NCI-H2196 (cell line): Measurements from ENCODE around the gene CYB5A.

Experiments used
- DNase-seq: peaks from one replicate; lab custom pipeline; 2025; ENCODE audit not compliant: unreplicated experiment; lab: John Stamatoyannopoulos, UW

CYB5A gene

DNA sequence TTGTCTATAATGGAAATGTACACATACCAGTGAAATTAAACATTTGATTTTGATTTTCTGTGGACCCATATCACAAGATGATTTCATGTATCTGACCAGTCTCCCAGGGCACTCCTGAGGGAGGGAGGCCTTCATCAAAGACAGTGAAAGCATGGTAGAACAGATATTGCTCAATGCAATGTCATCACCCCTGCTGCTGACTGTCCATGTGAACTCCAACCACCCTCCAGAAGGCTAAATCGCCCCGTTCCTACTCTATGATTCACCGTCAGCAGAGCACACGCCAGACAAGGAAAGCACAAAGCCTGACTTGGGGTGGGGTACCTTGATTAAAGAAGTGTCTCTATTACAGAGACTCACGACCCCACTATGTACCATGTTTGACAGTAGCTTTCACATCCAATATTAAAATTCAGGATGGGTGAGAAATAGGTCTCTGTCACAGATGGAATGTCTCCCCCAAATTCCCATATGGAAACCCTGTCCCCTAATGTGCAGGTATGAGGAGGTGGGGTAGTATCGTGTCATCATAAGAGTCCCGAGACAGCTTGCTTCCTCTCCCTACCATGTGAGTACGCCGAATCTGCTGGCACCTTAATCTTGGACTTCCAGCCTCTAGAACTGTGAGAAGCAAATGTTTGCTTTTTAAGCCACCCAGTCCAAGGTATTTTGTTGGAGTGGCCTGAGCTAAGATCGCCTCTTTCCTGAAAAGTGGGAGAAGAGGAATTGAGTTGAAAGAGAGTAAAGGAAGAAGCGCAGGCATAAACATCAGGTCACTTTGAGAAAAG lies 42.4 kb downstream of the CYB5A start:
- no peak for DNase-seq

DNA sequence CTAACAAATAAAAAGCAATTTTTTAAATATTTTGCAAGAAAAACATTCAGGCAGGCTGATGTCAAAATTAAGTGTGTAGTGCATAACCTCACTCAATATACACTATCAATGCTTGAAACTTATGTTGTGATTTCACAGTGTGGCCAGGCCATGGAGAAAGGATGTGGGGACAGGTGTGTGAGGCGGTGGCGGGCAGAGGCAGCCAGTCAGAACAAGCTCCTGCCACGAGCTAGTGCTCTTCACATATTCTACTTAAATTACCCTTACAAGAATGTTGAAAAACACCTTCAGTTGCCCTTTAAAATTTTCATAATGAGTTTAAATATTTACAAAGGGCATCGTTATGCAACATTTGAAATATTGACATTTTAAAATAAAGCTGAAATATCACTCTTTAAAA lies 43.2 kb downstream of the CYB5A start:
- DNase-seq, result no peak

DNA sequence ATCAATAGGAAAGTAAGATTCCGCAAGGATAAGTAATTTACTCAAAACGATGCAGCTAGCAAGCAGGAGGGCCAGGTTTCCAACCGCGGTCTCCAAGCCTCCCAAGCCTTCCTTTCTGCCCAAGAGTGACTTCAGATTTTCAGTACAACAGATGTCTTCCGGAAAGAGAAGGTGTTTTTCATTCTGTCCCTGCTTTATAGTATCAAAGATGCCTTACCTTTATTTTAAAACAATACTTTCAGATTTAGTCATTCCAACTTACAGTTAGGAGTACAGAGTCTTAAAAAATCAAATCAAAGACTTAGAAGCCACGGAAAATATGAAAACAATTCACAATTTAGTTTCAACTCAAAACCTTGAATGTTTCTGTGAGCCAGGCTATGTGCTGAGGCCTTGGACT lies 43.6 kb downstream of the CYB5A start:
- DNase-seq, result no peak

DNA sequence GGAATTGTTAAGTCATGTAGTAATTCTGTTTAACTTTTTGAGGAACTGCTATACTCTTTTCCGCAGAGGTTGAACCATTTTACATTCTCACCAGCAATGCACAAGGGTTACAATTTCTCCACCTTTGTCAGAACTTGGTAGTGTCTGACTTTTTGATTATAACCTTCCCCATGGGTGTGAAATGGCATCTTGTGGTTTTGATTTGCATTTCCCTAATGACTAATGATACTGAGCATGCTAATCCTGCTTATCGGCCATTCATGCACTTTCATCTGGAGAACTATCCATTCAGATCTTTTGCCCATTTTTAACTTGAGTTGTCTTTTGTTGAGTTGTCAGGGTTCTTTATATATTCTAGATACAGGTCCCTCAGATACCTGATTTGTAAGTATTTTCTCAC lies 47.2 kb downstream of the CYB5A start:
- DNase-seq, result no peak

DNA sequence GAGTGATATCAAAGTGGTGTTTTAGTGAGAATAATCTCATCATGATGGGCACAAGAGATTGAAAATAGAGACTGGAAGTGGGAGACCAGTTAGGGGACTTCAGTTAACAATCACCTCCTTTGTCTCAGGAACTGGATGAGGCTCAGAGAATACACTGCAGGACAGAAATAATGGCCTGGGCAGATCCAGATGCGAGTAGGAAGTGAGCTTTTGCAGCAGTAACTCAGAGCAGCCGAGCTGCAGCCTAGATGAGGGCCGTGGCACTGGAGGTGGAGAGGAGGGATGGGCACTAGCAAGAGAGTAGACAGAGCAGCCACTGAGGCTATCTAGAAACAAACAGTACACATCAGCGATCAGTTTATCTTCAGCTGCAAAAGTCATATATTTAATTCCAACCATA lies 48.6 kb downstream of the CYB5A start:
- no peak for DNase-seq

DNA sequence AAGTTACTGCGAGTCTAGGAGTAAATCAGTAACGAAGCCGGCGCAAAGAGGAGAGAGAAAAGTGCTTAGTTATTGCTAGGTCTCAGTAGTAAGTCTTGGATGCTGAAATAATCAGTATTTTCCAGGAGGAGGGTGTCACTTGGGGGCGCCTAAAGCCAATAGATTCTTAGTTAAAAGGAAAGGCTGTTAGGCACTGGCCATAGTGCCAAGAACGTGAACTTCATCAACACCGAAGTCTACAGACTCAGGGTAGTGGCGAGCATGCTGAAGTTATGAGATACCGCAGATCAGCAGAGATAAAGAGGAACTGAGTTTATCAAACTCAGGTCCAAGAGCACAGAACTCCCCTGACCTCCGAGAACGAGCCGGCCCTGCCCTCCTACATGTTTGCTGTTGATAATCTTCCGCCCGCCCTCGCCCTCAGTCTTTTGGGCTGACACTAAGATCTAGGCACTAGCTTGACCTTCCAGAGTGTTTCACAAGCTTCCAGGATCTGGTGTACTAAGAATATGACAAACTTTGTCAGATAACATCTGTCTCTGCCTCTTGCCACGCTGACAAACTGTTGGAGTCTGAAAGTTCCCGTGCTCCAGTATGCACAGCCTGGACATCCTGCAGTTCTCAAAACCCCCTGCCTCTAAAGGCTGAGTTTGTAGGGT lies 49.2 kb downstream of the CYB5A start:
- no peak for DNase-seq

DNA sequence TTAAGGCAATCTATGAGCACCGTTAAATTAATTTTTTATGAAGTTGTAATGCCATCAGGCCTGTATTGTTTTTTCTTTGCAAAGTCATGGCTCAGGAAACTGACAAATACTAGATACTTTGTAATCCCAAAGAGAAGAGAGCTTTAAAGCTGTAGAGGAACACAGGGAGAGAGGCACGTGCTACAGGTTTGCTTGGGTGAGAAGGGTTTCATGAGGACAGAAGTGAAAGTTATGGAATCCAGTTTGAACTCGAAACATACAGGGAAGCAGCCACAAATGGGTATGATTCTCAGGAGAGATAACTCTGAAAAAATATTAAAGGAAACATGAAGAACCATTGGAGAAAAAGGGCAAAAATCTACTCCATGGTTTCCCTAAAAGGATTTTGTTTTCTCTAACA lies 49.8 kb downstream of the CYB5A start:
- DNase-seq, result no peak

DNA sequence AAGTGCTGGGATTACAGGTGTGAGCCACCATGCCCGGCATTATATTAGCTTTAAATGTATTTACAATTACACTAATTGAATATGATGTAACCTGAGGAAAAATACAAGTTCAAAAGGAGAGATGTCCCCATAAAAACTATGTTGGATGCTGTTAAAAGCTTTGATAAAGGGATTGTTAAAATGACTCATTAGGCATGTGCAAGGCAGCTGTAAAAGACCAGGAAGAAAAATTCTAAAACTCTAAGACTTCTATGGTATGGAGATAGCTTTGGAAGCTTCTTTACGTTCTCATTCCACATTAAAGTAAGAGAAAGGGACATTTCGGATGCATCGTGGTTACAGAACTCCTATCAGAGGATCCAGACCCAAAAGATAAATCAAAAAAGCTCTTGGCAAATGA lies 50.3 kb downstream of the CYB5A start:
- DNase-seq, result no peak

DNA sequence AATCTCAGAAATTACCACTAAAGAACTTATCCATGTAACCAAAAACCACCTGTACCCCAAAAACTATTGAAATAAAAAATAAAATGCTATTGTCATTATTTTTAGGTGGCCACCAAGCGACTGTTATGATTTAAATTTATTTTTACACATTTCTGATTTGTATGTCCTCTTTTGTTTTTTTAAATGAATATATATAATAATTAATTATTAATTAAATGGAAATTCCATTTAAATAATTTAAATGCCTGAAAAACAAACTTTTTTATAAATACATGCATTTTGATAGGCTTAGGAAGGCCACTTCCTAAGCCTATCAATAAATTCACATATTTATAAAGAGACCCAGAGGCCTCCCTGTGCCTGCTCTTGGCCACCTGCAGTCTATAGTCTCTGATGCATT lies 52.2 kb downstream of the CYB5A start:
- no peak for DNase-seq

DNA sequence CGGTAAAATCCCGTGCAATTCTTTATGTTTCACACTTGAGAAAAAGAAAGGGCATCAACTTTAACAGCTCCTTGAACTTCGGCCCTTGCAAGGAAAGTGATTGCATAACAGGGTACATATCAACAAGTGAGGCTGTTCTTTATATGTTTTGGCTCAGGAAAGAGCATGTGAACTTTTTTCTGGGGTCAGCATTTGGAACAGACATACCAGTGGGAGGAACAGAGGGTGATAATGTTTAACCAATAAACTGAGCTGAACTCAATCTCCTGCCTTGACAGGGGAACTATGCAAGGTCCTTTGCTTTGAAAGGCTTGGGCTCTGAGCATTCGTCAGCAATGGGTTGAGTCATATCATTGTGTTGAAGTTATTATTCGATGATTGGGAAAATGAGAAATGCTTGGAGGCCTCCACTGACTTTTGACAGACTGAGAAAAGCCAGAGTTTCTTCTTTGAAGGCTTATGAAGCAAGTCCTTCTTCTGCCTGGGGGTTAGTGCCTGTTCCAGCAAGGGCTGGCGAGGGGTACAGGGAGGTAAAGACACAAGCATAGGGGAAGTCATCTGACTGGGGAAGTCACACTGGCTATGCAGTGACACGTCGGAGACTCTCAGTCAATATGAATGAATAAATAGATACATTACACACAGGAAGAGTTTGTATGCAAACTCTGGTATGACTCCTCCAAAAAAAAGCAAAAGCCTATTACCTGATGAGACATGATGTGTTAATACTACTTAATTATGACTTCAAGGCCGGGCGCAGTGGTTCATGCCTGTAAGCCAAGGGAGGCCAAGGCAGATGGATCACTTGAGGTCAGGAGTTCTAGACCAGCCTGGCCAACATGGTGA lies 57.2 kb downstream of the CYB5A start:
- no peak for DNase-seq

DNA sequence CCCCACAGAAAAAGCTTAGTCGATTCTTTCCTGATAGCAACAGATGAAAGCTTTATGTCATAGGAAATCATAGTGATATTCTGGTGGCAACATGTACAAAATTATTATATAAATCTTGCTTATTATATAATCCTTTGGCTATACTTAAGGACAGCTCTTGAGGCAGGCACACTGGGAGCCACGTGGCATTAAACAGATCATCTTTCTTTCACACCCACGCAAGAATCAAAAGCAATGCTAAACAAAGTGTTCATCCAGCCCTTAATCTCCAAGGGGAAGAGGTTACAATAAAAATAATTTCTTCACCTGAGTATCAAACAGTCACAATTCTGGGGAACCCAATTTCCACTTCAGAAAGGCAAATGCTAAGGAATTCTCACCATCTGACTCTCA lies 57.8 kb downstream of the CYB5A start:
- DNase-seq, result no peak

DNA sequence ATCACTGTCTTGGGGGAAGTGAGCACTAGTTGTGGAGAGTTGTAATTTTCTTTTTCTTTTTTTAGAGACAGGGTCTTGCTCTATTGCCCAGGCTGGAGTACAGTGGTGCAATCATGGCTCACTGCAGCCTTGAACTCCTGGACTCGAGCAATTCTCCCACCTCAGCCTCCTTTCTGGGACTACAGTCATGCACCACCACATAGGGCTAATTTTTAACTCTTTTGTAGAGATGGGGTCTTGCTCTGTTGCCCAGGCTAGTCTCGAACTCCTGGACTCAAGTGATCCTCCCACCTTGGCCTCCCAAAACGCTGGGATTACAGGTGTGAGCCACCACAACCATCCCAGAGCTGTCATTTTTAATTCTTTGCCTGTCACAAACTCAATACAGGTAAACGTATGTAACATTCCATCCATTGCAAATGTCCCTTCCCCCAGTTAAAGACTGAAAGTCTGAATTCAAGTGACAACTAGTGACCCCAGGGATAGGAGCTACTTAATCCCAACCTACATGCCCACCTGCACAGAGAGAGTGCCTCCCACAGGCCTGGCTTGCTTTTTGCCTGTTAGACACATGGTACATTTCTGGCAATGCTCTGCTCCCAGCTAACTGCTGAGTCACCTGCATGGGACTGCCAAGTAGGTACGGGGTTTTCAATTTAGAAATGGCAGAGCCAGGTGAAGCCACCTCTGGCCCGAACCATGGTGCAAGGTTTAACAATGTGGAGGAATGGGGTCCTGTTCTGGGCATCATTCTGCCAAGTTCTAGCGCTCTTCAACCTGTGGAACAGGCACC lies 60.6 kb downstream of the CYB5A start:
- DNase-seq, result no peak

DNA sequence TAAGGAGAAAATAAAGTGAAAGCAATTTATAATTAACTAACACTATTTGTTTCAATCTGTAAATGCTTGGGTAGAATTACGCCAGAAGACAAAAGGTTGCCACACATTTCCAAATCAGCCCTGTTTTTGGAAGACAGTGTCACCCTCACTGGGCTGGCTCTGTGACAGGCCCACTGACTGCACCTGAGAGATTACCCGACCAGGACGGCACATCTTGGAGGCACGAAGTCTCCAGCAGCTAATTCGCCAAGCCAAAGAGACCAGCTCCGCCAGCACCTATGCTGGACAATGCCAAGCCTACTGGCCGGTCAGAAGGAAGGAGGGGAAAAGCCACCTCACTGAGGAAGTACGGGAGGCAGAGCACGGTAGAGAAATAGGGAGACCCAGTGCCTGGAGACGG lies 61.9 kb downstream of the CYB5A start:
- no peak for DNase-seq

DNA sequence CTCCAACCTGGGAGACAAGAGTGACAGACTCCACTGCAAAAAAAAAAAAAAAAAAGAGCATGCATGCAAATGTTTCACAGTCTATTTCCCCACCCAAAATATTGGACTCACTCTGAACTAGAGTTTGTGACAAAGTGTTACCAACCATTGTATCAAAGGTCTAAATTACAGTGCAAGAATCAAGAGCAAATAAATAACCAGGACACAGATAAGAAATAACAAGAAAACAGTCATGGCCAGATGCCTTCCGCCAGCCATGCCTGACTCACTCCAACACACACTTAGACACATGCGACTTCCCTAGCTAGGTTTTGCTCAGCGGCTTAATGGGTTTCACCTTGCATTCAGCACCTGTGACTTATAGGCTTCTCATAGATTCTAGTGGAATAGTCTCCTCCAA lies 62.8 kb downstream of the CYB5A start:
- DNase-seq, result no peak

DNA sequence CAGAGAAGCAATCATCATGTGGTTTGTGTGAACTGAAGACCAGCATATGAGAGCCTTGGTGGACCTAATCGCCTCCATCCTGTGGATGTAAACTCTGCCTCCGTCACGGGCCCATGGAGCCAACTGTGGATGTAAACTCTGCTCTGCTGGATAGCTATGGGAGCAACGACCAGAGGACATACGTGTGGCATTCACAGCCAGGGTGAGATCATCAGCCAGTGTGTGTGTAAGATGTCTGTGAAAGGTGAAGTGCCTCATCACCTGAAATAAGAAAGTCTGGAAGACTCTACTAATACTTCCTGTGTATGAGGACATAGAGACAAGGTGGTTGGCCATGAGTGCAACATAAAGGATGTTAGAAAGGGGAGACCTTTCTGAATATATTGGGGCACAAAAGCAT lies 63.5 kb downstream of the CYB5A start:
- no peak for DNase-seq

DNA sequence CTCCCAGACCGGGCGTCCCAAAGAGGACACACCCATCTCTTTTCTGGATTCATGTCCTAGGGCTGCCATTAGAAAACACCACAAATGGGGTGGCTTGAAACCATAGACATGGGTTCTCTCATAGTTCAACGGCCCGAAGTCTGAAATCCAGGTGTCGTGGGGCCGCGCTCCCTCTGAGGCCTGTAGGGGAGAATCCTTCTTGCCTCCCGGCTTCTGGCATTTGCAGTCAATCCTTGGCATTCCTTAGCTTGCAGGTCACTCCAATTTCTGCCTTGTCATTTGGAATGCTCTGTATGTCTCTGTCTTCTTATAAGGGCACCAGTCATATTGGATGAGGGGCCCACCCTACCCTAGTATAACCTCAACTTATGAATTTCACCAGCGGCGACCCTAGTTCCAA lies 65.1 kb downstream of the CYB5A start:
- no peak for DNase-seq

DNA sequence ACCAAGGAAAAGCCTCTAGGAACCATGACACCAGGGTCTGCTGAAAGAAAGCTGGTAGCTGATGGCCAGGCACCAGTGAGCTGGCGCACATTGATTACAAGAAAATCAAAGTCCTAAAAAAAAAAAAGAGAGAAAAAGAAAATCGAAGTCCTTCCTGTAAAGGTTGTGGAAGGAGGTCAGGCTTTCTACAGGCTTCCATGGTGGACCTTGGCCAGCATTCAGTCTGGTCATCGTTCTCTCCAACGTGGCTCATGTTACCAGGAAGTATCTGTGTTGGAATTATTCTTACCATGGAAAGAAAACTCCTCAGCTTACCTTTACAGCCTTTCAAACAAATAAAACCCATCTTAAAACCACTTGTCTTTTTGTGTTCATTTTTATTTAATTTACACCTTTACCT lies 65.6 kb downstream of the CYB5A start:
- no peak for DNase-seq

DNA sequence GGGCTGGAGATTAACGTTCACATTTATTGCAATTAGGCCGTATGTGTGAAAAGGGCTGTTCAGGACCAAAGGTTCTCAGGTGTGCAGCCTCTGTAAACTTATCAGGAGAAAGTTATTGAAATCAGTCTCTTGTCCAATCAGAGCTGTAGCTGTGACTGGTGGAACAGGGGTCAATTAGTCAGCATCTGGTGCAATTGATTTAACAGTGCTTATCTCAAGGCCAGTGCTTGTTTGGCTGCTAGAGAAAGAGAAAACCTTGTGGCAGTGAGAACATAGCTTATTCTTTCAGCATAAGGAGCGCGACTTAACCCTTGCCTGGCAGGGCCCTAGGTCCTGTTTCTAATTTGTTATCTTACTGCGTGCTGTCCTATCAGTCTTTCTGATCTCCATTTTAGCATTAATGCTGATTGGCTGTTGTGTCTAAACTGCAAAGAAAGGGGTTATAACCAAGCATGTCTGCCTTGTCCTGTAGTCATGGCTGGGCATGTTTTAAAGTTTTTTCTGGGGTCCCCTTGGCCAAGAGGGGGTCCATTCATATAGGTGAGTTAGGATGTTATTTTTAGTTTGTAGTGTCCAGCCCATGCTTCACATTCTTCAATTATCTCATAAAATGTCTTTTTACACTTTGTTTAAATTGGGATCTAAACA lies 66.4 kb downstream of the CYB5A start:
- DNase-seq, result no peak

DNA sequence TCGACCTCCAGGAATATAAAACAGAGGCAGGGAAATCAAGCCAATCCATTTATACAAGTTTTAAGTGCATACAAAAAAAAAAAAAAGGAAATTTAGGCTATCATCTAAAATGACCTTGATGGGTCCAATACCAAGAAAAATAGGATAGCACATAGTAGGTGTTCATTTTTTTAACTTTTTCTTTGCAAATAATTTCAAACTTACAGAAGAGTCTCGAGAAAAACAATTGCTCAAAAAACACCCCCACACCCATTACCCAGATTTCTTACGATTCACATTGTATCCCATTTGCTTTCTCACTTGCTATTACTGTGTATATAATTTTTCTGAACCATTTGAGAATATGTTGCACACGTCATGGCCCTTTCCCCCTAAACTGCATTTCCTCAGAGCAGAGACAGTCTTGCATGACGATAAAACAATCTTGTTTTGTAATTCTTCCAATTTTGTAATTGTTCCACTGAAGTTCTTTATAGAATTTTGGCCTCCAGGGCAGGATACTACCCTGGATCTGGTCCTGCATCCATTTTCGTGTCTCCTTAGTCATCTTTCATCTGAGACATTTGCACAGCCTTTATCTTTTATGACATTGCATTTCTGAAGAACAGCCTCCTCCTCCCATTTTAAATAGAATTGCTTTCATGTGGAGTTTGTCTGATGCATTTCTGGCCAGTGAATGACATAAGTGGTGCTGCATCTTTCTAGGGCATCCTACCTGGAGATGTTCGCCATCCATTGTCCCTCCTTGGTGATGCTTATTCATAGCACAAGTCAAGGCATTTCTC lies 68.9 kb downstream of the CYB5A start:
- DNase-seq, result no peak

DNA sequence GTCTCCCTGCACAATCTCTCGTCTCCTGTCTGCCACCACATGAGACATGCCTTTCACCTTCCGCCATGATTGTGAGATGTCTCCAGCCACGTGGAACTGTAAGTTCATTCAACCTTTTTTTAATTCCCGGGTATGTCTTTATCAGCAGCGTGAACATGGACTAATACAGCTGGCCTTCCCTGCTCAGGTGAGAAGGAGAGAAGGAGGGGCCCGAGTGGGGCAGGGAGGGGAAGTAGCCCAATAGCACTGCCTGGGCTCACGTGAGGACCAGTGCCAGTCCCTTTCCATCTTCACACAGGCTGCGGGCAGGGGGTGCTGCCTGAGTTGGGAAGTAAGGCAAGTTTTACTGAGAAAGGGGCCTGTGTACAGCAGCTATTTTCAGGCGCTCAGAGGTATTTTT lies 70.7 kb downstream of the CYB5A start:
- no peak for DNase-seq
